AG10803 (cell line): ENCODE measurements around the gene GAD2.

Source experiments
- DNase-seq: peaks from one replicate; pipeline ENCODE4 v3.0.0; 2010; ENCODE audit warnings: low read depth
- H3K4me3 ChIP-seq: 2 replicates; pipeline ENCODE4 v1.5.1; 2011; ENCODE audit warnings: mild to moderate bottlenecking, low read length, control low read depth
- CTCF ChIP-seq: conservative IDR thresholded peaks from 2 replicates; pipeline ENCODE4 v1.5.1; 2011; ENCODE audit warnings: mild to moderate bottlenecking, low read length, control low read depth, inconsistent platforms

Gene GAD2

GRCh38 chr10:26214551-26215395 is 1.8 kb upstream of the GAD2 start:
- H3K4me3 ChIP-seq, result no peak overlapping the region

GRCh38 chr10:26215396-26215934 is 1.1 kb upstream of the GAD2 start:
- no peak for DNase-seq
- H3K4me3 ChIP-seq, result no peak overlapping the region
- TF ChIP-seq CTCF, result no peak

More at GRCh38 chr10:26214551-26215395, 1.8 kb upstream of the GAD2 start:
- no peak for TF ChIP-seq CTCF
- DNase-seq, result no peak

- no peak for TF ChIP-seq CTCF
- DNase-seq, result peak; percentile 6
- H3K4me3 ChIP-seq, result no peak overlapping the region
These were observed 514 bp upstream of the GAD2 start for GRCh38 chr10:26215935-26216584.

GRCh38 chr10:26217396-26218086 is 967 bp downstream of the GAD2 start:
- H3K4me3 ChIP-seq, result no peak overlapping the region
- DNase-seq, result no peak
- TF ChIP-seq CTCF, result no peak

- H3K4me3 ChIP-seq, result no peak overlapping the region
- TF ChIP-seq CTCF, result no peak
- no peak for DNase-seq
These were observed 3.1 kb downstream of the GAD2 start for GRCh38 chr10:26219676-26220075.

- DNase-seq, result no peak
- no peak for TF ChIP-seq CTCF
- H3K4me3 ChIP-seq, result no peak overlapping the region
These were observed 4.3 kb downstream of the GAD2 start for GRCh38 chr10:26220901-26221300.
